SK-N-SH (cell line): ENCODE measurements around the gene DMD.
"Not testable (repeated sequence)": the region's sequence is repeated elsewhere in the genome, so short reads cannot be mapped to it uniquely, and the experiment has no call there.

ENCODE experiments used
- CTCF ChIP-seq: fragments of 200-600 bp; sonication (generic); IDR thresholded peaks from 2 replicates; pipeline ENCODE4 v1.6.1; 2017; ENCODE audit warnings: antibody characterized with exemption, mild to moderate bottlenecking, moderate library complexity
- FOXJ3 ChIP-seq: sonication (generic); formaldehyde crosslinking; IDR thresholded peaks from 2 replicates; pipeline ENCODE4 v1.5.1; 2020; ENCODE audit warnings: mild to moderate bottlenecking, missing genetic modification reagents
- JUND ChIP-seq: IDR thresholded peaks from 2 replicates; pipeline ENCODE4 v1.4.0; 2012
- RXRA ChIP-seq: IDR thresholded peaks from 2 replicates; pipeline ENCODE4 v1.4.0; 2012; ENCODE audit warnings: low read depth, mild to moderate bottlenecking, borderline replicate concordance
- USF2 ChIP-seq: fragments of 150-350 bp; IDR thresholded peaks from 2 replicates; pipeline ENCODE4 v1.6.1; 2017; ENCODE audit warnings: antibody characterized with exemption, low read length, low read depth, borderline replicate concordance

GRCh38 chrX:31932320-31932719, 1279.0 kb downstream of the DMD start:
- not testable (repeated sequence) for TF ChIP-seq USF2; FOXJ3 (CRISPR knock-in tag); CTCF; JUND; RXRA
